GM19035 (cell line): ENCODE measurements around the gene SPATA13.

ENCODE experiments used
- ATAC-seq: cut with Tn5 transposase; IDR thresholded peaks from one replicate; pipeline ENCODE4 v1.9.1; 2021; ENCODE audit not compliant: unreplicated experiment

The SPATA13 gene

GRCh38 chr13:24138911-24139310 is 21.6 kb upstream of the SPATA13 start:
- ATAC-seq: no peak

GRCh38 chr13:24141333-24141910 is 19.1 kb upstream of the SPATA13 start:
- ATAC-seq: no peak

- no peak for ATAC-seq
Measured at GRCh38 chr13:24142453-24142852, 18.1 kb upstream of the SPATA13 start.

GRCh38 chr13:24142886-24143285 is 17.6 kb upstream of the SPATA13 start:
- ATAC-seq: no peak

GRCh38 chr13:24145240-24145639 is 15.3 kb upstream of the SPATA13 start:
- no peak for ATAC-seq

GRCh38 chr13:24145674-24146073 is 14.8 kb upstream of the SPATA13 start:
- no peak for ATAC-seq

GRCh38 chr13:24146961-24147569 is 13.5 kb upstream of the SPATA13 start:
- ATAC-seq: no peak

- no peak for ATAC-seq
Measured at GRCh38 chr13:24147570-24147963, 13.0 kb upstream of the SPATA13 start.

- ATAC-seq: no peak
Measured at GRCh38 chr13:24148414-24149235, 11.9 kb upstream of the SPATA13 start.

- no peak for ATAC-seq
Measured at GRCh38 chr13:24149246-24150032, 11.1 kb upstream of the SPATA13 start.

GRCh38 chr13:24150572-24150971 is 9.9 kb upstream of the SPATA13 start:
- ATAC-seq: no peak

GRCh38 chr13:24151864-24152263 is 8.7 kb upstream of the SPATA13 start:
- ATAC-seq: no peak

- ATAC-seq: no peak
Measured at GRCh38 chr13:24152292-24153214, 8.0 kb upstream of the SPATA13 start.

- no peak for ATAC-seq
Measured at GRCh38 chr13:24153347-24153746, 7.2 kb upstream of the SPATA13 start.

GRCh38 chr13:24153979-24154701 is 6.4 kb upstream of the SPATA13 start:
- no peak for ATAC-seq

GRCh38 chr13:24159357-24159756 is 1.2 kb upstream of the SPATA13 start:
- ATAC-seq: no peak

- peak; percentile 53 for ATAC-seq
Measured at GRCh38 chr13:24161010-24161775, 673 bp downstream of the SPATA13 start.

GRCh38 chr13:24161980-24162525 is 1.5 kb downstream of the SPATA13 start:
- no peak for ATAC-seq

- ATAC-seq: no peak
Measured at GRCh38 chr13:24162604-24163003, 2.1 kb downstream of the SPATA13 start.
